HEK293 (cell line): ENCODE results near the gene NABP2.
A peak's percentile ranks its signal among the peaks of the same experiment; 100 is the strongest.

Source experiments
- EGR2 ChIP-seq: fragments of 450-650 bp; formaldehyde crosslinking; IDR thresholded peaks from 2 replicates; pipeline ENCODE4 v1.5.1; 2016; ENCODE audit warnings: low read depth, missing biosample characterization, missing genetic modification characterization
- FEZF1 ChIP-seq: fragments of 450-650 bp; formaldehyde crosslinking; IDR thresholded peaks from 2 replicates; pipeline ENCODE4 v1.5.1; 2016; ENCODE audit warnings: missing biosample characterization, missing genetic modification characterization
- GLI4 ChIP-seq: fragments of 450-650 bp; formaldehyde crosslinking; IDR thresholded peaks from 2 replicates; pipeline ENCODE4 v1.5.1; 2016; ENCODE audit warnings: missing biosample characterization, missing genetic modification characterization
- GLIS2 ChIP-seq: fragments of 450-650 bp; formaldehyde crosslinking; IDR thresholded peaks from 2 replicates; pipeline ENCODE4 v1.5.1; 2016; ENCODE audit warnings: missing biosample characterization, missing genetic modification characterization
- HOXA7 ChIP-seq: sonication (generic); formaldehyde crosslinking; IDR thresholded peaks from 2 replicates; pipeline ENCODE4 v1.8.1; 2022; ENCODE audit warnings: missing genetic modification reagents, borderline replicate concordance
- KLF16 ChIP-seq: fragments of 450-650 bp; formaldehyde crosslinking; IDR thresholded peaks from 2 replicates; pipeline ENCODE4 v1.5.1; 2017; ENCODE audit warnings: missing biosample characterization, missing genetic modification characterization
- KLF8 ChIP-seq: fragments of 450-650 bp; formaldehyde crosslinking; IDR thresholded peaks from 2 replicates; pipeline ENCODE4 v1.5.1; 2016; ENCODE audit warnings: missing biosample characterization, missing genetic modification characterization
- SCRT1 ChIP-seq: fragments of 450-650 bp; formaldehyde crosslinking; IDR thresholded peaks from 2 replicates; pipeline ENCODE4 v1.5.1; 2016; ENCODE audit warnings: missing biosample characterization, missing genetic modification characterization, borderline replicate concordance
- SCRT2 ChIP-seq: fragments of 450-650 bp; formaldehyde crosslinking; IDR thresholded peaks from 2 replicates; pipeline ENCODE4 v1.5.1; 2016; ENCODE audit warnings: missing biosample characterization, missing genetic modification characterization
- SP7 ChIP-seq: fragments of 450-650 bp; formaldehyde crosslinking; IDR thresholded peaks from 2 replicates; pipeline ENCODE4 v1.5.1; 2016; ENCODE audit warnings: missing biosample characterization, missing genetic modification characterization
- ZBTB1 ChIP-seq: fragments of 450-650 bp; formaldehyde crosslinking; IDR thresholded peaks from 2 replicates; pipeline ENCODE4 v1.5.1; 2016; ENCODE audit warnings: missing biosample characterization, missing genetic modification characterization
- ZBTB17 ChIP-seq: fragments of 450-650 bp; formaldehyde crosslinking; IDR thresholded peaks from 2 replicates; pipeline ENCODE4 v1.5.1; 2016; ENCODE audit warnings: missing biosample characterization, missing genetic modification characterization
- ZFP3 ChIP-seq: fragments of 450-650 bp; formaldehyde crosslinking; IDR thresholded peaks from 2 replicates; pipeline ENCODE4 v1.5.1; 2016; ENCODE audit warnings: low read depth, missing biosample characterization, missing genetic modification characterization
- ZIC2 ChIP-seq: fragments of 450-650 bp; formaldehyde crosslinking; IDR thresholded peaks from 2 replicates; pipeline ENCODE4 v1.5.1; 2016; ENCODE audit warnings: missing biosample characterization, missing genetic modification characterization
- ZNF112 ChIP-seq: fragments of 450-650 bp; formaldehyde crosslinking; IDR thresholded peaks from 2 replicates; pipeline ENCODE4 v1.5.0; 2017; ENCODE audit warnings: missing biosample characterization, missing genetic modification characterization
- ZNF175 ChIP-seq: fragments of 450-650 bp; formaldehyde crosslinking; IDR thresholded peaks from 2 replicates; pipeline ENCODE4 v1.5.1; 2016; ENCODE audit warnings: missing biosample characterization, missing genetic modification characterization
- ZNF202 ChIP-seq: fragments of 450-650 bp; formaldehyde crosslinking; IDR thresholded peaks from 2 replicates; pipeline ENCODE4 v1.5.1; 2016; ENCODE audit warnings: missing biosample characterization, missing genetic modification characterization, borderline replicate concordance
- ZNF211 ChIP-seq: fragments of 450-650 bp; formaldehyde crosslinking; IDR thresholded peaks from 2 replicates; pipeline ENCODE4 v1.5.1; 2016; ENCODE audit warnings: low read depth, missing biosample characterization, missing genetic modification characterization
- ZNF266 ChIP-seq: fragments of 450-650 bp; formaldehyde crosslinking; IDR thresholded peaks from 2 replicates; pipeline ENCODE4 v1.5.1; 2016; ENCODE audit warnings: missing biosample characterization, missing genetic modification characterization, low read depth
- ZNF335 ChIP-seq: fragments of 450-650 bp; formaldehyde crosslinking; conservative IDR thresholded peaks from 2 replicates; pipeline ENCODE4 v1.5.1; 2016; ENCODE audit warnings: missing biosample characterization, missing genetic modification characterization
- ZNF350 ChIP-seq: fragments of 450-650 bp; formaldehyde crosslinking; IDR thresholded peaks from 2 replicates; pipeline ENCODE4 v1.5.0; 2017; ENCODE audit warnings: missing biosample characterization, mild to moderate bottlenecking, missing genetic modification characterization
- ZNF510 ChIP-seq: fragments of 450-650 bp; formaldehyde crosslinking; IDR thresholded peaks from 2 replicates; pipeline ENCODE4 v1.5.1; 2018; ENCODE audit warnings: mild to moderate bottlenecking, missing genetic modification characterization, missing biosample characterization; ENCODE audit not compliant: insufficient replicate concordance
- ZNF548 ChIP-seq: fragments of 450-650 bp; formaldehyde crosslinking; IDR thresholded peaks from 2 replicates; pipeline ENCODE4 v1.5.1; 2016; ENCODE audit warnings: missing biosample characterization, missing genetic modification characterization
- ZNF555 ChIP-seq: fragments of 450-650 bp; formaldehyde crosslinking; conservative IDR thresholded peaks from 2 replicates; pipeline ENCODE4 v1.5.1; 2017; ENCODE audit warnings: missing biosample characterization, mild to moderate bottlenecking, missing genetic modification characterization, inconsistent platforms
- ZNF629 ChIP-seq: fragments of 450-650 bp; formaldehyde crosslinking; IDR thresholded peaks from 2 replicates; pipeline ENCODE4 v1.5.1; 2017; ENCODE audit warnings: missing biosample characterization, missing genetic modification characterization
- ZNF658 ChIP-seq: fragments of 450-650 bp; formaldehyde crosslinking; IDR thresholded peaks from 2 replicates; pipeline ENCODE4; 2016; ENCODE audit warnings: missing biosample characterization, missing genetic modification characterization
- ZNF660 ChIP-seq: fragments of 450-650 bp; IDR thresholded peaks from 2 replicates; pipeline ENCODE4 v1.5.1; 2018; ENCODE audit warnings: missing biosample characterization, mild to moderate bottlenecking, missing genetic modification characterization
- ZNF76 ChIP-seq: fragments of 450-650 bp; formaldehyde crosslinking; IDR thresholded peaks from 2 replicates; pipeline ENCODE4; 2016; ENCODE audit warnings: low read depth, missing biosample characterization, missing genetic modification characterization, borderline replicate concordance
- ZNF830 ChIP-seq: fragments of 450-650 bp; IDR thresholded peaks from 2 replicates; pipeline ENCODE4 v1.5.0; 2018; ENCODE audit warnings: missing biosample characterization, missing genetic modification characterization, low read depth, mild to moderate bottlenecking, moderate library complexity
- ZNF837 ChIP-seq: fragments of 450-650 bp; formaldehyde crosslinking; IDR thresholded peaks from 2 replicates; pipeline ENCODE4 v1.5.1; 2016; ENCODE audit warnings: missing biosample characterization, missing genetic modification characterization
- TF ChIP-seq, protein P1 (sequence below): fragments of 450-650 bp; formaldehyde crosslinking; IDR thresholded peaks from 2 replicates; pipeline ENCODE4 v1.5.1; 2016; ENCODE audit warnings: missing biosample characterization, missing genetic modification characterization
- TF ChIP-seq, protein P2 (sequence below): fragments of 450-650 bp; formaldehyde crosslinking; IDR thresholded peaks from 2 replicates; pipeline ENCODE4 v1.5.1; 2017; ENCODE audit warnings: missing biosample characterization, mild to moderate bottlenecking, missing genetic modification characterization, moderate library complexity
- TF ChIP-seq, protein P3 (sequence below): fragments of 450-650 bp; formaldehyde crosslinking; optimal IDR thresholded peaks from 2 replicates; pipeline ENCODE3; 2016; ENCODE audit warnings: missing biosample characterization, mild to moderate bottlenecking, missing genetic modification characterization
- TF ChIP-seq, protein P4 (sequence below): fragments of 450-650 bp; formaldehyde crosslinking; IDR thresholded peaks from 2 replicates; pipeline ENCODE4 v1.5.1; 2017; ENCODE audit warnings: missing biosample characterization, missing genetic modification characterization
- TF ChIP-seq, protein P5 (sequence below): fragments of 450-650 bp; formaldehyde crosslinking; IDR thresholded peaks from 2 replicates; pipeline ENCODE4 v1.5.1; 2016; ENCODE audit warnings: missing biosample characterization, missing genetic modification characterization

The NABP2 gene

DNA sequence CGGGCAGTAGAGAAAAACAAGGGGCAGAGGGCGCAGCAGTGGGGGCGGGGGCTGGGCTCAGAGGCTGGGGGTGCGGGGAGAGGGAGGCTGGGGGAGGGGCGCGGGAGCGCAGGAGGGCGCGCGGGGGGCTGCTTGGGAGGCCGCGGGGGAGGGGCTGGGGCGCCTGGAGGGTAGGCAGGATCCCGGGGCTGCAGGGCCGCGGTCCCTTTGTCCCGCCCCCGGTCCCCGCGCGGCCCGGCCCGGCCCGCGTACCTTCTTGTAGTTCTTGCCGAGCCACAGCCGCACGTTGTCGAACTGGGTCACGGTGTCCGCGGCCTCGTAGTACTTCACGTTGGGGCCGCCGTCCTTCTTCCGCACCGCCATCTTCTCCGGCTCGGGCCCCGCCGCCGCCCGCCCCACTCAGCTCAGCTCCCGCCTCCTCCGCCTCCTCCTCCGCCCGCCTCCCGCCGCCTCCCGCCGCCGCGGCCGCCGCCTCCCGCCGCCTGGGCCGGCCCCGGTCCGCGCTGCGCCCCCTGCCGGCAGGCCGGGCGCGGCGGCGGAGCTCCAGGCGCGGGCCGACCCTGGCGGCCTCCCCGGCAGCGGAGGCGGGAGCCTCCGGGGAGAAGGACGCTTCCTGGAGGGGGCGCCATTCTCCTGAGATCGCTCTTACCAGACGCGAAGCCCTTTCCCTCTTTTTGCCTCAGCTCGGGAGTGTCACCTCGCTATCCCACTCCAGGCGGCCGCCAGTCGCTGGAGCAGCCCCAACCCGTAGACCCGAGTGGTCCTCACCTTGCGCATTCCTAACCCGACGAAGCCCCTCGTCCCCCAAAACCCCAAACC, 34.8 kb upstream of the NABP2 start, which contains the start of gene SMARCC2 (continued):
- TF ChIP-seq ZNF660 (tag by site-specific recombination), result peak; percentile 80
- no peak for TF ChIP-seq KLF16 (tag by site-specific recombination)
- TF ChIP-seq ZNF202 (tag by site-specific recombination), result no peak
- no peak for TF ChIP-seq ZNF837 (tag by site-specific recombination)
- TF ChIP-seq, protein P1, sequence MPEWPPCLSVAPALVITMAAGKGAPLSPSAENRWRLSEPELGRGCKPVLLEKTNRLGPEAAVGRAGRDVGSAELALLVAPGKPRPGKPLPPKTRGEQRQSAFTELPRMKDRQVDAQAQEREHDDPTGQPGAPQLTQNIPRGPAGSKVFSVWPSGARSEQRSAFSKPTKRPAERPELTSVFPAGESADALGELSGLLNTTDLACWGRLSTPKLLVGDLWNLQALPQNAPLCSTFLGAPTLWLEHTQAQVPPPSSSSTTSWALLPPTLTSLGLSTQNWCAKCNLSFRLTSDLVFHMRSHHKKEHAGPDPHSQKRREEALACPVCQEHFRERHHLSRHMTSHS (tag by site-specific recombination), result no peak
- TF ChIP-seq HOXA7 (CRISPR knock-in tag), result no peak
- TF ChIP-seq ZBTB17 (tag by site-specific recombination), result no peak
- TF ChIP-seq, protein P2, sequence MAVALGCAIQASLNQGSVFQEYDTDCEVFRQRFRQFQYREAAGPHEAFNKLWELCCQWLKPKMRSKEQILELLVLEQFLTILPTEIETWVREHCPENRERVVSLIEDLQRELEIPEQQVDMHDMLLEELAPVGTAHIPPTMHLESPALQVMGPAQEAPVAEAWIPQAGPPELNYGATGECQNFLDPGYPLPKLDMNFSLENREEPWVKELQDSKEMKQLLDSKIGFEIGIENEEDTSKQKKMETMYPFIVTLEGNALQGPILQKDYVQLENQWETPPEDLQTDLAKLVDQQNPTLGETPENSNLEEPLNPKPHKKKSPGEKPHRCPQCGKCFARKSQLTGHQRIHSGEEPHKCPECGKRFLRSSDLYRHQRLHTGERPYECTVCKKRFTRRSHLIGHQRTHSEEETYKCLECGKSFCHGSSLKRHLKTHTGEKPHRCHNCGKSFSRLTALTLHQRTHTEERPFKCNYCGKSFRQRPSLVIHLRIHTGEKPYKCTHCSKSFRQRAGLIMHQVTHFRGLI (tag by site-specific recombination), result no peak
- TF ChIP-seq ZNF830 (tag by site-specific recombination), result no peak
- no peak for TF ChIP-seq ZNF211 (tag by site-specific recombination)
- TF ChIP-seq ZNF76 (tag by site-specific recombination), result no peak
- TF ChIP-seq FEZF1 (tag by site-specific recombination), result no peak
- no peak for TF ChIP-seq GLIS2 (tag by site-specific recombination)
- TF ChIP-seq SP7 (tag by site-specific recombination), result no peak
- TF ChIP-seq ZNF548 (tag by site-specific recombination), result no peak
- TF ChIP-seq, protein P3, sequence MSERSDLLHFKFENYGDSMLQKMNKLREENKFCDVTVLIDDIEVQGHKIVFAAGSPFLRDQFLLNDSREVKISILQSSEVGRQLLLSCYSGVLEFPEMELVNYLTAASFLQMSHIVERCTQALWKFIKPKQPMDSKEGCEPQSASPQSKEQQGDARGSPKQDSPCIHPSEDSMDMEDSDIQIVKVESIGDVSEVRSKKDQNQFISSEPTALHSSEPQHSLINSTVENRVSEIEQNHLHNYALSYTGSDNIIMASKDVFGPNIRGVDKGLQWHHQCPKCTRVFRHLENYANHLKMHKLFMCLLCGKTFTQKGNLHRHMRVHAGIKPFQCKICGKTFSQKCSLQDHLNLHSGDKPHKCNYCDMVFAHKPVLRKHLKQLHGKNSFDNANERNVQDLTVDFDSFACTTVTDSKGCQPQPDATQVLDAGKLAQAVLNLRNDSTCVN (tag by site-specific recombination), result peak; percentile 65
- no peak for TF ChIP-seq ZNF510 (tag by site-specific recombination)
- no peak for TF ChIP-seq ZIC2
- TF ChIP-seq ZNF658 (tag by site-specific recombination), result no peak
- no peak for TF ChIP-seq SCRT2 (tag by site-specific recombination)
- TF ChIP-seq, protein P4, sequence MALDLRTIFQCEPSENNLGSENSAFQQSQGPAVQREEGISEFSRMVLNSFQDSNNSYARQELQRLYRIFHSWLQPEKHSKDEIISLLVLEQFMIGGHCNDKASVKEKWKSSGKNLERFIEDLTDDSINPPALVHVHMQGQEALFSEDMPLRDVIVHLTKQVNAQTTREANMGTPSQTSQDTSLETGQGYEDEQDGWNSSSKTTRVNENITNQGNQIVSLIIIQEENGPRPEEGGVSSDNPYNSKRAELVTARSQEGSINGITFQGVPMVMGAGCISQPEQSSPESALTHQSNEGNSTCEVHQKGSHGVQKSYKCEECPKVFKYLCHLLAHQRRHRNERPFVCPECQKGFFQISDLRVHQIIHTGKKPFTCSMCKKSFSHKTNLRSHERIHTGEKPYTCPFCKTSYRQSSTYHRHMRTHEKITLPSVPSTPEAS, result no peak
- TF ChIP-seq ZNF335, result no peak
- TF ChIP-seq ZNF266 (tag by site-specific recombination), result no peak
- no peak for TF ChIP-seq SCRT1 (tag by site-specific recombination)
- no peak for TF ChIP-seq ZNF629 (tag by site-specific recombination)
- no peak for TF ChIP-seq ZBTB1 (tag by site-specific recombination)
- TF ChIP-seq ZNF350 (tag by site-specific recombination), result no peak
- TF ChIP-seq ZNF112 (tag by site-specific recombination), result no peak
- no peak for TF ChIP-seq ZNF555 (tag by site-specific recombination)
- TF ChIP-seq EGR2 (tag by site-specific recombination), result no peak; the same call in 1 of the 2 replicates
- peak; percentile 71; the same call in 1 of the 2 replicates for TF ChIP-seq KLF8 (tag by site-specific recombination)
- no peak for TF ChIP-seq GLI4 (tag by site-specific recombination)
- no peak for TF ChIP-seq ZFP3 (tag by site-specific recombination)
- TF ChIP-seq, protein P5, sequence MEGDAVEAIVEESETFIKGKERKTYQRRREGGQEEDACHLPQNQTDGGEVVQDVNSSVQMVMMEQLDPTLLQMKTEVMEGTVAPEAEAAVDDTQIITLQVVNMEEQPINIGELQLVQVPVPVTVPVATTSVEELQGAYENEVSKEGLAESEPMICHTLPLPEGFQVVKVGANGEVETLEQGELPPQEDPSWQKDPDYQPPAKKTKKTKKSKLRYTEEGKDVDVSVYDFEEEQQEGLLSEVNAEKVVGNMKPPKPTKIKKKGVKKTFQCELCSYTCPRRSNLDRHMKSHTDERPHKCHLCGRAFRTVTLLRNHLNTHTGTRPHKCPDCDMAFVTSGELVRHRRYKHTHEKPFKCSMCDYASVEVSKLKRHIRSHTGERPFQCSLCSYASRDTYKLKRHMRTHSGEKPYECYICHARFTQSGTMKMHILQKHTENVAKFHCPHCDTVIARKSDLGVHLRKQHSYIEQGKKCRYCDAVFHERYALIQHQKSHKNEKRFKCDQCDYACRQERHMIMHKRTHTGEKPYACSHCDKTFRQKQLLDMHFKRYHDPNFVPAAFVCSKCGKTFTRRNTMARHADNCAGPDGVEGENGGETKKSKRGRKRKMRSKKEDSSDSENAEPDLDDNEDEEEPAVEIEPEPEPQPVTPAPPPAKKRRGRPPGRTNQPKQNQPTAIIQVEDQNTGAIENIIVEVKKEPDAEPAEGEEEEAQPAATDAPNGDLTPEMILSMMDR (tag by site-specific recombination), result peak; percentile 92
- TF ChIP-seq ZNF175 (tag by site-specific recombination), result no peak
